ENCODE results near the gene CTPS1. TPM values are rescaled to one million over a fixed set of nuclear protein-coding genes. Genes with fewer than 3 reads are reported as not detected.

CTPS1 gene
- total and polyA plus RNA-seq, 2 of the 13 experiments (the other 11 are each of a cell fraction or from before 2014, with no cell fraction given): 9.6 to 42.8 TPM

- Histone ChIP-seq H2AFZ (ENCODE audit: low read length) (no peak overlapping the region), H3K4me1 (ENCODE audit: insufficient read depth, low read length) (no peaks in the 10 kb centered on the region), H3K9ac (ENCODE audit: insufficient read depth, low read depth, low read length) (no peak overlapping the region), H3K4me2 (ENCODE audit: low read depth, low read length) (no peak overlapping the region), H3K4me3 (replicated peaks in 1 of 3; ENCODE audit: insufficient read depth in 1 of 3, low read depth in 2 of 3, low read length in 3 of 3) (no peak overlapping the region), H3K36me3 (replicated peaks in 1 of 2; ENCODE audit: control insufficient read depth in 1 of 2, insufficient read depth in 2 of 2, low read length in 2 of 2) (peaks cover 19 to 64% of the 10 kb centered on the region in 2 experiments), H3K27me3 (ENCODE audit: control insufficient read depth in 1 of 2, insufficient read depth in 2 of 2, low read length in 2 of 2) (no peaks in the 10 kb centered on the region), H3K79me2 (ENCODE audit: insufficient read depth, low read length) (no peaks in the 10 kb centered on the region), H3K27ac (ENCODE audit: extremely low read length, insufficient read depth, low read length) (no peak overlapping the region), H4K20me1 (ENCODE audit: insufficient read depth, low read length) (no peaks in the 10 kb centered on the region), H3K9me3 (ENCODE audit: low read length) (no peaks in the 10 kb centered on the region)
- TF ChIP-seq NFAT5 (CRISPR knock-in tag; IDR thresholded peaks at IDR 0.05) (no peak), ZMAT5 (CRISPR knock-in tag; IDR thresholded peaks at IDR 0.05; ENCODE audit: borderline replicate concordance, low read depth) (no peak)
- CTCF ChIA-PET (ENCODE audit: low intra/inter-chr PET ratio, low total read pairs): no interaction called here
- ATAC-seq: no peak
- POLR2A ChIA-PET: no interaction called here
- no peak for DNase-seq (ENCODE audit: low spot score)
- intact Hi-C loops (cut with micrococcal nuclease; ENCODE audit: unreplicated experiment): no loop called here
- in situ Hi-C loops (cut with HindIII; ENCODE audit: extremely low pct_ligation_motif_present, low pct_unique_long_range_greater_than_20kb): no loop called here
- WGBS (ENCODE audit: low lambda C conversion rate): 92% methylated on average over 2 of the region's 7 CpGs
- no TSS peak for BruUV-seq (replicated peaks)
- FAIRE-seq: no peak
Observed at GRCh38 chr1:41013796-41014195, 34.3 kb downstream of the CTPS1 start.

- no peaks in the 10 kb centered on the region for H3K4me1 ChIP-seq (ENCODE audit: insufficient read depth, low read length)
- H4K20me1 ChIP-seq (ENCODE audit: insufficient read depth, low read length): no peaks in the 10 kb centered on the region
- no peak overlapping the region for H3K4me2 ChIP-seq (ENCODE audit: low read depth, low read length)
- WGBS (ENCODE audit: low lambda C conversion rate): 83% methylated on average over 8 of the region's 8 CpGs
- no peak overlapping the region for H2AFZ ChIP-seq (ENCODE audit: low read length)
- no peaks in the 10 kb centered on the region for H3K9me3 ChIP-seq (ENCODE audit: low read length)
- no peaks in the 10 kb centered on the region for H3K79me2 ChIP-seq (ENCODE audit: insufficient read depth, low read length)
- no peak overlapping the region for H3K4me3 ChIP-seq (replicated peaks in 1 of 3; ENCODE audit: insufficient read depth in 1 of 3, low read depth in 2 of 3, low read length in 3 of 3)
- ATAC-seq: no peak
- no peak for DNase-seq (ENCODE audit: low spot score)
- H3K36me3 ChIP-seq (replicated peaks in 1 of 2; ENCODE audit: control insufficient read depth in 1 of 2, insufficient read depth in 2 of 2, low read length in 2 of 2): peaks cover 15 to 54% of the 10 kb centered on the region in 2 experiments
- no peaks in the 10 kb centered on the region for H3K27me3 ChIP-seq (ENCODE audit: control insufficient read depth in 1 of 2, insufficient read depth in 2 of 2, low read length in 2 of 2)
- intact Hi-C loops (cut with micrococcal nuclease; ENCODE audit: unreplicated experiment): no loop called here
- no peak for FAIRE-seq
- H3K27ac ChIP-seq (ENCODE audit: extremely low read length, insufficient read depth, low read length): no peak overlapping the region
- POLR2A ChIA-PET: no interaction called here
- in situ Hi-C loops (cut with HindIII; ENCODE audit: extremely low pct_ligation_motif_present, low pct_unique_long_range_greater_than_20kb): no loop called here
- no peak overlapping the region for H3K9ac ChIP-seq (ENCODE audit: insufficient read depth, low read depth, low read length)
- CTCF ChIA-PET (ENCODE audit: low intra/inter-chr PET ratio, low total read pairs): no interaction called here
- no TSS peak for BruUV-seq (replicated peaks)
- TF ChIP-seq ZGPAT (CRISPR knock-in tag; IDR thresholded peaks at IDR 0.05) (no peak), DBP (CRISPR knock-in tag; IDR thresholded peaks at IDR 0.05; ENCODE audit: not compliant biosample characterization) (no peak), PAXIP1 (CRISPR knock-in tag; conservative IDR thresholded peaks at IDR 0.05) (no peak), POLR2G (IDR thresholded peaks at IDR 0.05; ENCODE audit: low read depth, low read length) (0 out of 2 replicates have a peak, but pooled peaks have one; percentile 11)
Observed at GRCh38 chr1:41014871-41015270, 35.4 kb downstream of the CTPS1 start.
